NCI-H1105 (cell line): ENCODE measurements around the gene CPEB3.
"Not testable (repeated sequence)": the region's sequence is repeated elsewhere in the genome, so short reads cannot be mapped to it uniquely, and the experiment has no call there.

ENCODE experiments used
- DNase-seq: peaks from one replicate; lab custom pipeline; 2025; lab: John Stamatoyannopoulos, UW

The CPEB3 gene

DNA sequence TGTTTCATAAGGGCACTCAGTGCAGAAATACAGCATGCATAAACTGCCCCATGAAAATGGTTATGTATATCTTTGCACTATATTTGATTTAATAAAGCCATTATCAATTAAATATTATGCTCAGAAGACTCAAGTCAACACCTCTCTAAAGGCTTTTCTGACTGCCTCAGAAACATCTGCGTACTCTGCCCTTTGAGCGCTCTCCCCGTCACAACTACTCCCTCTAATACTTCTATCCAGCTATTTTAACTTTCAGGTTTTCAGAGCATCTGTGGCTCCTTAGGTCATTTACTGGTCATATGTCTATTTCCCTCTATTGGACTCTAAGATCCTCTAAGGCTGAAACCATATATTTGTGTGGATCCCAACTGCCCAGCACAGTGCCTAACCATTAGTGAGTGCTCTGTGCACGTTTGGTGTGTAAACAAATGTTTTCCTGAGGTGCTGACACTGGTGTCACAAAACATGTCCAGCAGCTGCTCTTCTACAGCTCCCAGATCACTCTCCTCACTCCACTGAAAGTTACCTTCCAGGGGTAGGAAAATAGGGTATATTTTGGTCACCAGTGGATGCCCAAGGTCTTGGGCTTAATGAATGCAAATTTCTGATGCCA lies 188.2 kb downstream of the CPEB3 start:
- DNase-seq = no peak

GRCh38 chr10:92094960-92095359 lies 195.9 kb downstream of the CPEB3 start:
- DNase-seq = no peak

DNA sequence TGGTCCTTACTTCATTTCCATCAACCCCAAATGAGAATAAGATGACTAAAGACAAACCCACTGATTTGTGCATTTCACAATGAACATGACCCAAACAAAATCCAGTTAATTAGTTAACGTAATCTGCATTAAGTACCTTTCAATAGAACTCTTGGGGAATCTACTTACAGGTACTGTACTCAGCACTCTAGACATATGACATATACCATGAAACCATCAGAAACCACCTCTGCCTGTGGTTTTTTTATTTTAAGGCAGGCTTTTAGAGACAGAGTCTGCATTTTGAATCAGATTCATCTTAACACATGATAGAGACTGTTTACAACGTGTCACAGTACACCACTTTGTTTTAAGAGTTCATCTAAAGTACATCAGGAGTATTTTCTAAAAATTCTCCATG lies 198.9 kb downstream of the CPEB3 start:
- no peak for DNase-seq

DNA sequence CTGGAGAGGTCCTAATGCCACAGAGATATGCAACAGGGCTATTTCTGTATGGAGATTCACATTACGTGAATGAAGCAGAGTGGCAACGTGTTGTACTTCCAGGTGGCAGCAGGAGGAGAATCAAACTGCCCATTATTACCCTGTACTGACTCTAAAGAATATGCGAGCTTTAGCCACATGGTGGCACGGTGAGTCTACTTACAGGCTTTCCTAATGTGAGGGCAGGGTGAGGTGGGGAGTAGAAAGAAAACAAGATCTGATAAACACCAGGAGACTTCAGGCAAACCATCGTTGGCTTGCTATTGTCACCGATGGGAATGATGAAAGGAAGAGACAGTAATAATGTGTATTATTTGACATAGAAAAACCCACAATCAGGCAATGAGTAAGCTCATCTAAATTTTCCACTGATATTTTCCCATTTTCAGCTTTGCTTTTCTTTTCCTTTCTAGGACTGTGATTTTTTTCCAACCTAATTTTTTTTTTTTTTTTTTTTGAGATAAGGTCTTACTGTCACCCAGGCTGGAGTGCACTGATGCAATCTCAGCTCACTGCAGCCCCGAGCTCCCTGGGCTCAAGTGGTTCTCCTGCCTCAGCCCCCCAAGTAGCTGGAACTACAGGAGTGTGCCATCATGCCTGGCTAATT lies 203.0 kb downstream of the CPEB3 start:
- peak; percentile 53 for DNase-seq

- DNase-seq = no peak
These were observed 208.1 kb downstream of the CPEB3 start for GRCh38 chr10:92082583-92083280.

DNA sequence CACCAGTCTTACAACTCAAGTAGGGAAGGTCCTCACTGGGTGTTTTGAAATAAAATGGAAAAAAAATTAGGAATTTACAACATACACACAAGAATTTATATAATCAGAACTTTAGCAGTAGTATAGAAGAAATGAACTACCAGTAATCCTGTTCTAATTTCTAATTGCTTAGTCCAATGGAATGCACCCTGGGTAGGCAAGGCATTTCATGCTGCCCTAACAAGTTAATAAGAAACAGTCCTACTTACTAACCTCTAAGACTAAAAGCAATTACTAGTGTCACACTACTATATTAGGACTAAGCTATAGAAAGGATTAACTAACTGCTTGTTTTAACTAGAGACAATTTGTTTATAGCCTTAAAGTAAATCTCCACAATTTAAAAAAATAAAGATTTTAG lies 209.2 kb downstream of the CPEB3 start:
- no peak for DNase-seq

DNA sequence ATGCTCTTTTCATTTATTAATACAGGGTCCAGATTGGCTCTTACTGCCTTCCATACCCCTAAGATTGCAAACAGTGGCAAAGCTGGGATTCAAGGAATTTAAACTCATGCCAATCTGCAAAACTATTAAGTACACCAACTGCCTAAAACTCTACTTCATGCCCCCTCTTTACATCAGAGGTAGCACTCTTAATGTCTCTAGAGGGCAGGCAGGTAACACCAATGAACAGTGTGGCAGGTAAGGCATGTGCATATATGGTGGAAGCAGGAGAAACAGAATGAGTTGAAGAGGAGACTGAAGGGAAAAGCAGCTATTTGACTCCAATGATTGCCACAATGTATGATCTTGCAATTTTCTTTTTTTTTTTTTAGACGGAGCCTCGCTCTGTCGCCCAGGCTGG lies 210.6 kb downstream of the CPEB3 start:
- DNase-seq = no peak

DNA sequence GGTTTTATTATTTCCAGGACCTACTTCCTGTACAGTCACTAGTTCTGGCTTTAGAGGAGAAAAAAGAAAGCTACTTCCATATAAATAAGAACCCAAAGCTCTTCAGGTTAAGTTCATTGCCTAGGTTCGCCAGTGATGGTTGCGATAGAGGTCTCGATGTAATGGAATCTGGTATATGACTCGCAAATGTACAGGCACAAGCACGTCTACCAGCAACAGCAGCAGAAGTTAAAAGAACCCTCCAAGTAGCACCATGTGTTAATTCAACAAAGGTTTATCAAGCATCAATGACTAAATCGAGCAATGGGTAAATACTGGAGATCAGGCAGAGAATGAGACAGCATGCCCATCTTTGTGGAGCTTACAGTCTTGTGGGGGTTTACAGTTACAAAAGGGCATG lies 211.9 kb downstream of the CPEB3 start:
- DNase-seq = no peak

GRCh38 chr10:92076722-92077121 lies 214.2 kb downstream of the CPEB3 start:
- DNase-seq = no peak

DNA sequence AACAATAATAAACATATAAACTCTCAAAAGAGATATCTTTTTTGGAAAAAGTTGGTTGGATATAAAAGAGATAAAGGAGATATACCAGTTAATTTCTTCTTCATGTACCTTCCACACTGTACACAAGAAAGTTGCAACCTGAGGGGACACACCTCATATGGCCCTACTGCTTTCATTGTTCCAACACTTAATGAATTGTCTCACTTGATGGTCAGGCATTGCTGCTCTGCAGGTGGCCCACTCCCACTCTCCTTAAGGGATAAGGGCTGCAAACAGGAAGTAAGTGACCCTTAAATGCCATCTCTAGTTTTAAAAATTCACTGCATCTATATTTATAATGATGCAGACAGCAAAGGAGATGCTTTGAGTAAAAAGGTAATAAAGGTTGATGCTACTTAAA lies 215.0 kb downstream of the CPEB3 start:
- no peak for DNase-seq

DNA sequence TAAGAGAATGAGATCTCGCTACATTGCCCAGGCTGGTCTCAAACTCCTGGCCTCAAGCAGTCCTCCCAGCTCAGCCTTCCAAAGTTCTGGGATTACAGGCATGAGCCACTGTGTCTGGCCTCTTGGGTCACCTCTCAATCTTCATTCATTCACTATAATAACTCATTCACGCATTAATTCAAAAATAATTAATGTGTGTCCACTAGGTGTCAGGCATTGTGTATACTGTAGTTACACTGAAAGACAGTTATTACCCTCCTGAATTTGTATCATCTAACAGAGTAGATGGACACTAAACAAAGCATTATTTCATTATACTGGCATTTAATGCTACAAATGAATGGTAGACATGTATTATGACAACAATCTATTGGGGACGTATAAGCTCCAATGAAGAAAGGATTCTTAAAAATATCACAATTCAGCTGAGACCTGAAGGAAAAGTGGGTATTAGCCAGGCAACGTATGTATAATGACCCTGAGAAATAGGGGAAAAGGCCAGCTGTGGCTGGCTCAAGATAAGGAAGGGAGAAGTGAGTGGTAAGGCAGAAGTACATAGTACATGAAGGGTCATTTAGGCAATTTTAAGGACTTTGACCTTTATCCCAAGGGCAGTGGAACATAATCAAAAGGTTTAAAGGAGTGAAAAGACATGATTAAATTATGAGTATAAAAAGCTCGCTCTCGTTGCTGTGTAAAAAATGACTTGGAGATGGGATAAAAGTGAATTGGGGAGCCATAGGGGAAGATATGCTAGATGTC lies 216.6 kb downstream of the CPEB3 start:
- no peak for DNase-seq

DNA sequence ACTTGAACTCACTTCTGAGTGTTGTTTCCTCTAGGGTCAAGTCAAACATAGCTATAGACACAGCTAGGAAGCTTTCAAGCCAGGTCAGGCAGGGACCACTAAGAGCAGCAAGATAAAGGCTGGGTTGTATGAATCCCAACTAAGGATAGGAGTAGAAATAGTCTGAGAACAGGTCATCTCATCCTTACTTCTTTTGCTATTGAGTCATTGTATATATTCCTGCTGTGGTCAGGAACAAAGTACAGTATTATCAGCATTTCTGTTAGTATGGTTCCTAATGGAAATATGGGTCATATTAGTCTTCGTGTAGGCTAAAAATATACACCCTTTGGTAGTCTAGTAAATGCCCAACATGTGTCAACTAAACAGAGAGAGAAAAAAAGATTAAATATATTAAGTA lies 222.0 kb downstream of the CPEB3 start:
- no peak for DNase-seq

DNA sequence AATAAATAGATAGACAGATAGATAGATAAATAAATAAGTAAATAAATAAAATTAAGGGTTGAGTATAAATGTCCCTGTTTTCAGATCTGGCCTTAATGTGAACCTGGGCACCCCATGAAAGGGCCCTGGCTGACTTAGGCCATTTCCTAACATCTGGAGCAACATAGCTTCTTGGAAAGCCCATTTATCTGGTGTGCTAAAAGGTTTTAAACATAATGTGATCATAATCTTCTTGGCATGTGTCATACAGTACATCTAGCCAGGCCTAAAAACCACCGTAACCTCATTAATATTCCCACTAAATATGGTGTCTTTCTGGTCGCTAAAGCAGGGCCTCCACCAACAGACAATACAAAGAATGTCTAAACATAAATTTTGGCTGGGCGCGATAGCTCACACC lies 224.5 kb downstream of the CPEB3 start:
- DNase-seq = no peak

DNA sequence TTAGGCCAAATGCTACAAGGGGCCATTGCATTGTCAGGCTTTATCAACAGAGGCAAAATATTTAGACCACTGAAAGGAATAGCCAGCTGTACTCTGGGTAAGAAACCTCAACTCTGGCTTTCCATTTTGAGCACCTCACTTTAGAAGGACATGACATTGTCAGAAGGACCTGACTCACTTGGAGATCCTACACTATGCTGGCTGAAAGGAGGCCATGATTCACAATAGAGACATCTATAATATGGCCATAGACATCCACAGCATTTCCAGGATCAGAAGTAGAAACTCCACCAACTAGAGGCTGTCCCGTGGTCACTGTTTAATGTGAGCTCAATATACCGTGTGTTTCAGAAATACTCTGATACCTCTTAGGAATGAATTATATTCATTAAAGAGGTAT lies 226.4 kb downstream of the CPEB3 start:
- DNase-seq = no peak

GRCh38 chr10:92062273-92062672 lies 228.6 kb downstream of the CPEB3 start:
- DNase-seq = no peak

DNA sequence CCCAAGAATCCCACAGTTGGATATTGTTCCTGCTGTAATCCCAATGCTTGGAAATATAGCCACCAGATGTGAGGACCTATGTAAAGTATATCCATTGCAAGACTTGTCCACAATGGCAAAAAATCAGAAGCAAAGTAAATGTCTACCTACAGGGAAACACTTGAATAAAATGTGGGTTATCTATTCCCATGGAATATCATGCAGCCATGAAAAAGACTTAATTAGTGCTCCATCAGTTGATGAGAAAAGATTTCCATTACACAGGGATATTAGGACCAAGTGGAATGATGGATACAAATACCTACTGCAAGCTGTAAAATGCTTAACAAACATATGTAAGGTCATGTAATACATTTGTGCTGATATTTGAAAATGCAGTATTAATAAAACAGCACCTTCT lies 236.1 kb downstream of the CPEB3 start:
- no peak for DNase-seq

GRCh38 chr10:92052741-92053140 lies 238.1 kb downstream of the CPEB3 start:
- no peak for DNase-seq

DNA sequence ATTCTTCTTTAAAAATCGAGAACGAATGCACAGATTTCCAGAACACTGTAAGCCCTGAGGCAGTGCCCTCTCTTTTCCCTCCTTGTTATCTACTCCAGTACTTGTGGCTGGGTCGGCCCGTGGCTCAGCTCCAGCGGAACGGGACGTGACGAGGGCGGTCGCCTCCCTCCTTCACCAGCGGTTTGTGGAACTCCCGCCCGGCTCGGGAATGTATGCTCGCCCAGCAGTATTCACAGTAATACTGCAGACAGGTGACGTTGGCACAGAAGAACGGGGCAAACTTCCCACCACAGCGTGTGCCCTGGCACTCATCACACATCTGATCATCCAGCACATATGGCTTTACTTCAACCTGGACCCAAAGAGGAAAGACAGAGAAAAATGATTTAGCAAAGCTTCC lies 238.8 kb downstream of the CPEB3 start:
- DNase-seq = no peak

- DNase-seq = no peak
These were observed 243.7 kb downstream of the CPEB3 start for GRCh38 chr10:92047215-92047614.

GRCh38 chr10:92045641-92046106 lies 245.2 kb downstream of the CPEB3 start:
- DNase-seq = no peak

DNA sequence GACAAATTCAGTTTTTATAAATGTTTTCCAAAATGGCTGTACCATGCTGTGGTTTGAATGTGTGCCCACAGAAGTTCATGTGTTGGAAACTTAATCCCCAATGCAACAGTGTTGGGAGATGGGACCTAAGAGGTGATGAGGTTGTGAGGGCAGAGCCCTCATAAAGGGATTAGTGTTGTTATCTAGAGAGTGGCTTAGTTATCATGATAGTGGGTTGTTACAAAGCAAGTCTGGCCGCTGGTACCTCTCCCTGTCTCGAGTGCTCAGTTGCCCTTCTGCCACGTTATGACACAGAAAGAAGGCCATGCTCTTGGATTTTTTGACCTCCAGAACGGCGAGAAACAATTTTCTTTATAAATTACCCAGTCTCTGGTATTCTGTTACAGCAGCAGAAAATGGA lies 248.3 kb downstream of the CPEB3 start:
- no peak for DNase-seq

DNA sequence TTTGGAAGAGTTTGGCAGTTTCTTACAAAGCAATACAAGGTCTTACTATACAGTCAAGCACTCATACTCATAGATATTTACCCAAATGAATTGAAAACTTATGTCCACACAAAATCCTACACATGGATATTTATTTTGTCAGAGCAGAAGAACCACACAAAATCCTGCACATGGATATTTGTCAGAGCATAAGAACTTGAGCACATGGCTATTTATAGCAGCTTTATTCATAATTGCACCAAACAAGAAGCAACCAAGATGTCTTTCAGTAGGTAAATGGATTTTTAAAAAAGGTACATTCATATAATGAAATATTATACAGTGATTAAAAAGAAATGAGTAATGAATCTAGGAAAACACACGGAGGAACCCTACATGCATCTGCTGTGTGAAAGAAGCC lies 251.9 kb downstream of the CPEB3 start:
- no peak for DNase-seq

- not testable (repeated sequence) for DNase-seq
These were observed 257.8 kb downstream of the CPEB3 start for GRCh38 chr10:92033070-92033469.
